ENCODE measurements around the gene PSME4.
"Not testable (repeated sequence)": the region's sequence is repeated elsewhere in the genome, so short reads cannot be mapped to it uniquely, and the experiment has no call there.

PSME4 gene

GRCh38 chr2:53848062-53848461, 122.7 kb downstream of the PSME4 start:
- Mint-ChIP-seq H3K4me3 (no peak overlapping the region), H3K4me1 (peaks cover 8% of the 10 kb centered on the region), H3K27ac (no peak overlapping the region), H3K36me3 (peaks cover 20% of the 10 kb centered on the region), H3K27me3 (no peaks in the 10 kb centered on the region), H3K9me3 (no peaks in the 10 kb centered on the region)
- no peak for ATAC-seq

GRCh38 chr2:53843595-53843994, 127.2 kb downstream of the PSME4 start:
- Mint-ChIP-seq H3K36me3 (peaks cover 14% of the 10 kb centered on the region), H3K9me3 (peaks cover 6% of the 10 kb centered on the region), H3K27me3 (no peaks in the 10 kb centered on the region), H3K4me3 (no peak overlapping the region), H3K4me1 (peaks cover 14% of the 10 kb centered on the region), H3K27ac (no peak overlapping the region)
- ATAC-seq = no peak

GRCh38 chr2:53842891-53843290, 127.9 kb downstream of the PSME4 start:
- Mint-ChIP-seq H3K27me3 (no peaks in the 10 kb centered on the region), H3K9me3 (peaks cover 6% of the 10 kb centered on the region), H3K27ac (no peak overlapping the region), H3K36me3 (peaks cover 9% of the 10 kb centered on the region), H3K4me1 (peaks cover 14% of the 10 kb centered on the region), H3K4me3 (no peak overlapping the region)
- no peak for ATAC-seq

GRCh38 chr2:53841651-53842050, 129.1 kb downstream of the PSME4 start:
- peaks cover 11% of the 10 kb centered on the region for H3K36me3 Mint-ChIP-seq
- not testable (repeated sequence) for H3K4me3 Mint-ChIP-seq, ATAC-seq, H3K27me3 Mint-ChIP-seq, H3K27ac Mint-ChIP-seq, H3K9me3 Mint-ChIP-seq
- H3K4me1 Mint-ChIP-seq = peaks cover 14% of the 10 kb centered on the region

GRCh38 chr2:53840580-53840979, 130.2 kb downstream of the PSME4 start:
- H3K36me3 Mint-ChIP-seq = peaks cover 16% of the 10 kb centered on the region
- H3K27me3 Mint-ChIP-seq = no peaks in the 10 kb centered on the region
- H3K4me1 Mint-ChIP-seq = peaks cover 14% of the 10 kb centered on the region
- H3K4me3 Mint-ChIP-seq = no peak overlapping the region
- H3K9me3 Mint-ChIP-seq = peaks cover 6% of the 10 kb centered on the region
- no peak for ATAC-seq
- no peak overlapping the region for H3K27ac Mint-ChIP-seq

- ATAC-seq, H3K4me3 Mint-ChIP-seq, H3K27me3 Mint-ChIP-seq, H3K27ac Mint-ChIP-seq, H3K4me1 Mint-ChIP-seq, H3K9me3 Mint-ChIP-seq: not testable (repeated sequence)
- H3K36me3 Mint-ChIP-seq = peaks cover 57% of the 10 kb centered on the region
These were observed 140.9 kb downstream of the PSME4 start for GRCh38 chr2:53829980-53830290.

- no peak for ATAC-seq
- Mint-ChIP-seq H3K9me3 (peaks cover 6% of the 10 kb centered on the region), H3K27ac (no peak overlapping the region), H3K4me3 (no peak overlapping the region), H3K4me1 (no peaks in the 10 kb centered on the region), H3K36me3 (peaks cover 52% of the 10 kb centered on the region), H3K27me3 (no peaks in the 10 kb centered on the region)
These were observed 141.4 kb downstream of the PSME4 start for GRCh38 chr2:53829273-53829979.

- peaks cover 6% of the 10 kb centered on the region for H3K9me3 Mint-ChIP-seq
- no peak overlapping the region for H3K27ac Mint-ChIP-seq
- H3K4me1 Mint-ChIP-seq = no peaks in the 10 kb centered on the region
- no peaks in the 10 kb centered on the region for H3K27me3 Mint-ChIP-seq
- H3K36me3 Mint-ChIP-seq = peaks cover 41% of the 10 kb centered on the region
- ATAC-seq = no peak
- H3K4me3 Mint-ChIP-seq = no peak overlapping the region
These were observed 142.5 kb downstream of the PSME4 start for GRCh38 chr2:53828331-53828730.

GRCh38 chr2:53827398-53828175, 143.2 kb downstream of the PSME4 start:
- peaks cover 40% of the 10 kb centered on the region for H3K36me3 Mint-ChIP-seq
- no peaks in the 10 kb centered on the region for H3K4me1 Mint-ChIP-seq
- no peak overlapping the region for H3K27ac Mint-ChIP-seq
- H3K9me3 Mint-ChIP-seq = peaks cover 6% of the 10 kb centered on the region
- no peaks in the 10 kb centered on the region for H3K27me3 Mint-ChIP-seq
- ATAC-seq = no peak
- H3K4me3 Mint-ChIP-seq = no peak overlapping the region

- Mint-ChIP-seq H3K27me3 (no peaks in the 10 kb centered on the region), H3K36me3 (peaks cover 37% of the 10 kb centered on the region), H3K27ac (no peak overlapping the region), H3K9me3 (peaks cover 6% of the 10 kb centered on the region), H3K4me3 (no peak overlapping the region), H3K4me1 (no peaks in the 10 kb centered on the region)
- ATAC-seq = no peak
These were observed 144.0 kb downstream of the PSME4 start for GRCh38 chr2:53826587-53827397.

GRCh38 chr2:53826030-53826410, 144.8 kb downstream of the PSME4 start:
- H3K36me3 Mint-ChIP-seq = peaks cover 29% of the 10 kb centered on the region
- no peak overlapping the region for H3K27ac Mint-ChIP-seq

GRCh38 chr2:53823639-53824038, 147.2 kb downstream of the PSME4 start:
- not testable (repeated sequence) for H3K4me3 Mint-ChIP-seq, H3K27ac Mint-ChIP-seq, ATAC-seq, H3K9me3 Mint-ChIP-seq, H3K4me1 Mint-ChIP-seq, H3K27me3 Mint-ChIP-seq
- peaks cover 33% of the 10 kb centered on the region for H3K36me3 Mint-ChIP-seq

More at GRCh38 chr2:53826030-53826410, 144.8 kb downstream of the PSME4 start:
- ATAC-seq = no peak
- H3K9me3 Mint-ChIP-seq = peaks cover 6% of the 10 kb centered on the region
- no peak overlapping the region for H3K4me3 Mint-ChIP-seq
- H3K4me1 Mint-ChIP-seq = no peaks in the 10 kb centered on the region
- no peaks in the 10 kb centered on the region for H3K27me3 Mint-ChIP-seq

- no peak overlapping the region for H3K27ac Mint-ChIP-seq
- no peak overlapping the region for H3K4me3 Mint-ChIP-seq
- no peaks in the 10 kb centered on the region for H3K27me3 Mint-ChIP-seq
- no peaks in the 10 kb centered on the region for H3K9me3 Mint-ChIP-seq
- peaks cover 31% of the 10 kb centered on the region for H3K36me3 Mint-ChIP-seq
- no peaks in the 10 kb centered on the region for H3K4me1 Mint-ChIP-seq
- ATAC-seq = no peak
These were observed 149.0 kb downstream of the PSME4 start for GRCh38 chr2:53821810-53822209.

GRCh38 chr2:53820711-53821110, 150.1 kb downstream of the PSME4 start:
- no peaks in the 10 kb centered on the region for H3K4me1 Mint-ChIP-seq
- H3K4me3 Mint-ChIP-seq = no peak overlapping the region
- H3K36me3 Mint-ChIP-seq = peaks cover 38% of the 10 kb centered on the region
- no peaks in the 10 kb centered on the region for H3K9me3 Mint-ChIP-seq
- no peak overlapping the region for H3K27ac Mint-ChIP-seq
- no peak for ATAC-seq
- no peaks in the 10 kb centered on the region for H3K27me3 Mint-ChIP-seq

GRCh38 chr2:53820048-53820447, 150.7 kb downstream of the PSME4 start:
- H3K9me3 Mint-ChIP-seq = no peaks in the 10 kb centered on the region
- H3K27me3 Mint-ChIP-seq = no peaks in the 10 kb centered on the region
- no peak overlapping the region for H3K4me3 Mint-ChIP-seq
- ATAC-seq = no peak
- H3K27ac Mint-ChIP-seq = no peak overlapping the region
- peaks cover 44% of the 10 kb centered on the region for H3K36me3 Mint-ChIP-seq
- H3K4me1 Mint-ChIP-seq = no peaks in the 10 kb centered on the region
